ENCODE results near the gene CSF3.

Gene CSF3

GRCh38 chr17:40058865-40059264, 43.6 kb downstream of the CSF3 start:
- Histone ChIP-seq H3K36me3 (ENCODE audit: control insufficient read depth, insufficient read depth, low read length) (no peaks in the 10 kb centered on the region), H3K4me1 (ENCODE audit: control insufficient read depth, insufficient read depth, low read length) (peaks cover 12% of the 10 kb centered on the region), H3K27me3 (ENCODE audit: control insufficient read depth, insufficient read depth, low read length) (peaks cover 10% of the 10 kb centered on the region), H3K9ac (ENCODE audit: low read depth, low read length) (no peak overlapping the region), H3K4me3 (ENCODE audit: low read depth, low read length) (no peak overlapping the region), H3K9me3 (ENCODE audit: control insufficient read depth, insufficient read depth, low read length) (no peaks in the 10 kb centered on the region)

DNA sequence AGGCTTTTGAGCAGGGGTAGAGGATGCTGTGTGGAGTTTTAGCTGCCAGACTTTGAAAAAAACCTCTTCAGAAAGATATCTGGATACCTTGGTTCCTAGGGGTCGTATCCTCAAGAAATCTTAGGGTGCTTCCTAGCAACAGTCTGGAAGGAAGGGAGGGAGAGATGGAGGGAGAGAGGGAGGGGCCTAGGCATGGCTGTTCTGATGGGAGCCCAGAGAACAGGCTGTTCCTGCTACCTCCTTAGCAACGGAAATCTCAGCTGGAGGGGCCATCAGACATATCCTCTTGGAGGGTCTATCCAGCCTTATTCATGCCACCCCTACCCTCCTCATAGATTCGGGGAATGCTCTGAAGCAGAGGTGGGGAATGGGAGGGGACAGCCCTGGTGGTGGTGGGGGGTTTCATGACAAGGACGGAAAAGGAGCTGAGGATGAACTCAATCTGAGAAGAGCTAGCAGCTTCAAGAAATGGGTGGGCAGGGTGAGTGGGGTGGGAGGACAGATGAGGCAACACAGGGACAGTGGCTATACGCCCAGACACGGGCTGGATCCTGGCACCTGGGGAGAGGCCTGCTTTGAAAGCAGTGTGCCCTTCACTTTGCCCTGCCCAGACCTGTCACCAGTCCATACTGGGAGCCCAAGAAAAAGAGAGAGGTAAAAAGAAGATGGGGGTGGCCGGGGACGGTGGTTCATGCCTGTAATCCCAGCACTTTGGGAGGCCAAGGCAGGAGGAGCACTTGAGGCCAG, 44.7 kb downstream of the CSF3 start:
- Histone ChIP-seq H3K36me3 (ENCODE audit: control insufficient read depth, insufficient read depth, low read length) (no peaks in the 10 kb centered on the region), H3K27me3 (ENCODE audit: control insufficient read depth, insufficient read depth, low read length) (peaks cover 19% of the 10 kb centered on the region), H3K9me3 (ENCODE audit: control insufficient read depth, insufficient read depth, low read length) (no peaks in the 10 kb centered on the region), H3K9ac (ENCODE audit: low read depth, low read length) (no peak overlapping the region), H3K4me3 (ENCODE audit: low read depth, low read length) (no peak overlapping the region), H3K4me1 (ENCODE audit: control insufficient read depth, insufficient read depth, low read length) (peaks cover 20% of the 10 kb centered on the region)

GRCh38 chr17:40060887-40061608, 45.8 kb downstream of the CSF3 start:
- H3K36me3 ChIP-seq (ENCODE audit: control insufficient read depth, insufficient read depth, low read length) = no peaks in the 10 kb centered on the region
- peaks cover 27% of the 10 kb centered on the region for H3K4me1 ChIP-seq (ENCODE audit: control insufficient read depth, insufficient read depth, low read length)
- H3K27me3 ChIP-seq (ENCODE audit: control insufficient read depth, insufficient read depth, low read length) = peaks cover 19% of the 10 kb centered on the region
- no peaks in the 10 kb centered on the region for H3K9me3 ChIP-seq (ENCODE audit: control insufficient read depth, insufficient read depth, low read length)
- H3K4me3 ChIP-seq (ENCODE audit: low read depth, low read length) = no peak overlapping the region
- H3K9ac ChIP-seq (ENCODE audit: low read depth, low read length) = no peak overlapping the region

DNA sequence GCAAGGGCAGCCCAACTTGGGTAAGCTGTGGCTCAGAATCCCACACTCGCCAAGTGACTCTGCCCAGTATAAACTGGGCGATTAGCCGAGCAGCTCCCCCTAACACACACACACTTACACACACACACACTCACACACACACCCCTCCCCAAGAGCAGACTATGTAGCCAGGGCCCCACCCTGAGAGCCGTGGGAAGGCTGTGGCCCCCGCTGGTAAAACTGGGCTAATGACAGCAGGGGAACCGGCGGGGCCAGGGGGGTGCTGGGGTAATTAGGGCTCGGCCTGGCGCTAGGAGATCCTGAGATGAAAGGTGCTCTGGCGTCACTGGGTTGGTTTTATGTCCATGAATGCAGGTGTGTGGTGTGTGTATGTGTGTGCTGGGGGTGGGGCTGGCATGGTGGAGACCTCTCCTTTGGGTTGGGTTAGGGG, 46.4 kb downstream of the CSF3 start:
- H3K27me3 ChIP-seq (ENCODE audit: control insufficient read depth, insufficient read depth, low read length) = peaks cover 21% of the 10 kb centered on the region
- H3K4me1 ChIP-seq (ENCODE audit: control insufficient read depth, insufficient read depth, low read length) = peaks cover 27% of the 10 kb centered on the region
- H3K4me3 ChIP-seq (ENCODE audit: low read depth, low read length) = peak overlapping the region; percentile 53
- H3K9me3 ChIP-seq (ENCODE audit: control insufficient read depth, insufficient read depth, low read length) = no peaks in the 10 kb centered on the region
- H3K36me3 ChIP-seq (ENCODE audit: control insufficient read depth, insufficient read depth, low read length) = no peaks in the 10 kb centered on the region
- no peak overlapping the region for H3K9ac ChIP-seq (ENCODE audit: low read depth, low read length)

DNA sequence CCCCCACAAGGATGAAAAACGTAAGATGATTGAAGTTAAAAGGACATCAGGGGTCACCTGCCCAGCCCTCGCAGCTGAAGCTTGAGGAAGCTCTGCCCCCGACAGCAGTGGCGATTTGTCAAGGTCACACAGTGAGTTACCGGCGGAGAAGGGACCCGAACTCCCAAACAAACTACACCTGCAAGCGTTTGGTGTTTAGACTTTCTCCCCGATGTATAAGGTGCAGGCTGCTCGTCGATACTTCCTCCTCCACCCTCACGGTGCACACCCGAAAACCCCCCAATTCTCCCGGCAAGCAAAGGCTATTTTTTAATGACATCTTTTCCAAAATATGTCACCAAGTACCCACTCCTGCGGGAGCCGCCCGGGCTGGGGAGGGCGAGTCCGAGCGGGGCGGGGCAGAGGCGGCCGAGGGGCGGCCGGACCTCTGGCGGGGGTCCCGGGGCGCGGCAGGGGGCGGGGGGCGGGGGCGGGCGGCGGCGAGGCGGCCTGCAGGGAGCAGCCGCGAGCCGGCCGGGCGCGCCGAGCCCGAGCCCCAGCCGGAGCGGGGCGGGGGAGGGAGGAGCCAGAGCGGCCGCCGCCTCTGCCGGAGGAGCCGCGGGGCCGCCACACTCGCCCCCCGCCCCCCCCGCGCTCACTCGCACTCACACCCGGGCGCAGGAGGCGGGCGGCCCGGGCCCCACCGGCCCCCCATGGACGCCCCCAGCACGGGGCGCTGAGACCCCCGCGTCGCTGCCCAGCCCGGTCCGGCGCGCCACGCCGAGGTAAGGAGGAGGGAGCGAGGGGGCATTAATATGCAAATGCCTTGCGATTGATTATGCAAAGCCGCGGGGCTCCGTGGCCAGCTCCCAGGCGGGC, 47.3 kb downstream of the CSF3 start, which contains the start of gene THRA:
Gene THRA, plus strand, starts transcription at position 637 of the 858 bp plus-strand sequence. CDS start 11,524 bp downstream, outside the sequence.
- Histone ChIP-seq H3K9ac (ENCODE audit: low read depth, low read length) (peak within 1 kb of the TSS; percentile 87), H3K4me3 (ENCODE audit: low read depth, low read length) (peak within 1 kb of the TSS; percentile 81), H3K4me1 (ENCODE audit: control insufficient read depth, insufficient read depth, low read length) (peaks cover 27% of the 10 kb centered on the region)

DNA sequence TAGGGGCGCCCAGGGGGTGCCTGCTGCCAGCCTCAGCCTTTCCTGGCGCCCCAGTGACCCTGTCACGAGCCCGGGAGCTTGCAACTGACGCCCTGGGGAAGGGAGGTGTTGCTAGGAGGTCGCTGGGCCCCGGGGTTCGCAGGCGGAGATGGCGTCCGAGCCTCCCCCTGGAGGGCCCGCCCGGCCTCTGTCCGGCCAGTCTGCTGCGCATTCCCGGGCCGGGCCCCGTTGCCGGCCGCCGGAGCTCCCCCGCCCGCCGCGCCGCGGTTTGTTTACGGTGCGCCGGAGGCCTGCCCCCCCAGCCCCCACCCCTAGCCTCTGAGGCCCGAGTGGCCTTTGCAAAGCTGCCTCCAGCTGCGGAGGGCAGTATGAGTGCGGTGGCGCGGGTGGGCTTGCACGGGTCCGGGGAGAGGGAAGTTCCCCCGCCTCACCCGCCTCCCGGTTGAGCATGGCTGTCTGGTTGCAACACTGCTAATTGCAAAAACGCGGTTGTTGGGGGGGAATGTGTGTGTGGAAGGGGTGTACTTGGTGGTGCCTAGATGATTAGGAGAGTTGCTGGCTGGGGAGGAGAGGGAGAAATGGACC, 48.0 kb downstream of the CSF3 start:
- peaks cover 29% of the 10 kb centered on the region for H3K4me1 ChIP-seq (ENCODE audit: control insufficient read depth, insufficient read depth, low read length)
- peak overlapping the region; percentile 87 for H3K9ac ChIP-seq (ENCODE audit: low read depth, low read length)
- H3K4me3 ChIP-seq (ENCODE audit: low read depth, low read length) = peak overlapping the region; percentile 81
- H3K36me3 ChIP-seq (ENCODE audit: control insufficient read depth, insufficient read depth, low read length) = no peaks in the 10 kb centered on the region
- no peaks in the 10 kb centered on the region for H3K9me3 ChIP-seq (ENCODE audit: control insufficient read depth, insufficient read depth, low read length)
- H3K27me3 ChIP-seq (ENCODE audit: control insufficient read depth, insufficient read depth, low read length) = peaks cover 26% of the 10 kb centered on the region

More for the DNA sequence above, 47.3 kb downstream of the CSF3 start, which contains the start of gene THRA:
- Histone ChIP-seq H3K36me3 (ENCODE audit: control insufficient read depth, insufficient read depth, low read length) (no peaks in the 10 kb centered on the region), H3K9me3 (ENCODE audit: control insufficient read depth, insufficient read depth, low read length) (no peaks in the 10 kb centered on the region), H3K27me3 (ENCODE audit: control insufficient read depth, insufficient read depth, low read length) (peaks cover 26% of the 10 kb centered on the region)

DNA sequence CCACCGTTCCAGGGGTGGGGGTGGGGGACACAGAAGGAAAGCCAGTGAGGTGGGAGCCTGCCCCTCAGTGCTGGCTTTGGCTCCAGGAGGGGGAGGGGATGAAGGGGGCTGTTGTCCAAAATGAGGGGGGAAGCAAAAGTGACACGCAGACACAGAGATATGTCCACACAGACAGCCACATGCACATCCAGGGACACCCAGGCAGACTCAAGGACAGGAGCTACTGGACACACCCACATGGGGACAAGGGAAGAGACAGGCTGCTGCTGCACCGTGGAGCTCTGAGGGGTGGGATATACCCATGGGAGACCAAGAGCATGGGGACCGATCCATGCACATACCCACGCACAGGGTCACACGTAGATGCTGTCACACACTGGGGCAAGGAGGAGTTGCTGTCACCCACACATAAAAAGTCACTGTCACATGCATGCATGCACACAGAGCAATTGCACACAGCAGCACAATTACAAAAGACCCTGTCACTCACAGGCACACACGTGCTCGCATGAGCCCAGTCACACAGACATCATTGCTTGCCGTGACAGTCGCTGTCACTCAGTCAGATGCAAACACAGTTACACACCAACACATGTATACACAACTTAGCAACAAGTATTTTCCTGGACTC, 48.8 kb downstream of the CSF3 start:
- H3K27me3 ChIP-seq (ENCODE audit: control insufficient read depth, insufficient read depth, low read length) = peaks cover 26% of the 10 kb centered on the region
- H3K36me3 ChIP-seq (ENCODE audit: control insufficient read depth, insufficient read depth, low read length) = no peaks in the 10 kb centered on the region
- H3K9ac ChIP-seq (ENCODE audit: low read depth, low read length) = peak overlapping the region; percentile 87
- peak overlapping the region; percentile 81 for H3K4me3 ChIP-seq (ENCODE audit: low read depth, low read length)
- H3K9me3 ChIP-seq (ENCODE audit: control insufficient read depth, insufficient read depth, low read length) = no peaks in the 10 kb centered on the region
- H3K4me1 ChIP-seq (ENCODE audit: control insufficient read depth, insufficient read depth, low read length) = peaks cover 35% of the 10 kb centered on the region

- Histone ChIP-seq H3K27me3 (ENCODE audit: control insufficient read depth, insufficient read depth, low read length) (peaks cover 26% of the 10 kb centered on the region), H3K9me3 (ENCODE audit: control insufficient read depth, insufficient read depth, low read length) (no peaks in the 10 kb centered on the region), H3K4me3 (ENCODE audit: low read depth, low read length) (no peak overlapping the region), H3K36me3 (ENCODE audit: control insufficient read depth, insufficient read depth, low read length) (no peaks in the 10 kb centered on the region), H3K4me1 (ENCODE audit: control insufficient read depth, insufficient read depth, low read length) (peaks cover 45% of the 10 kb centered on the region), H3K9ac (ENCODE audit: low read depth, low read length) (no peak overlapping the region)
Measured at GRCh38 chr17:40064971-40065768, 49.9 kb downstream of the CSF3 start.

DNA sequence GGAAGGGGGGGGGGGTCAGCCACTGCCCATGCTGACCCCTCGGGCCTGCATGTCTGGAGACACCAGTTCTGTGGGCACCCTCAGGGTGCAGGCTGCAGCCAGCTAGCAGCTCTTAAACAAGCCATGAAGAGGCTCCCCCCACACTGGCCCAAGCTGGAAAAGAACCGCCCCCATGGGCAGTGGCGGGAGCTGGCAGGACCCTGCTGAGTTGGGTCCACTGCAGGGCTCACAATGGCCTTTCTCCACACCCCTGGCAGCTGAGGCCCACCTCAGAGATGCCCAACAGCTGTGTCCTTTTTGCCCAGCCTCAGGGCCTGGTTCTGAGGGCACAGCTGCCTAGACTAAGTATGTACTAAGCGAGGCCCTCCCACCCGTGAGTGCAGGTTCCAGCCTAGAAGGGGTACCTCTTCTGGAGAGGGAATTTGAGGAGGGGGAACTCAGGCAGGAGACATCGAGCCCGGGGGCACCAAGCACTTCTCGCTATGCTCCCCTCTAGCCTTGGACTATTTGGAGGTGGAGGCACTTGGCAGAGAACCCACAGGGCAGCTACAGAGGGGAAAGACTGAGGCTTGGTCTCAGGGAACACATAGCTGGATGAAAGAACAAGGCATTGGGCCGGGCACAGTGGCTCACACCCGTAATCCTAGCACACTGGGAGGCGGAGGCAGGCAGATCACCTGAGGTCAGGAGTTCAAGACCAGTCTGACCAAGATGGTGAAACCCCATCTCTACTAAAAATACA, 50.7 kb downstream of the CSF3 start:
- no peak overlapping the region for H3K9ac ChIP-seq (ENCODE audit: low read depth, low read length)
- no peaks in the 10 kb centered on the region for H3K9me3 ChIP-seq (ENCODE audit: control insufficient read depth, insufficient read depth, low read length)
- H3K27me3 ChIP-seq (ENCODE audit: control insufficient read depth, insufficient read depth, low read length) = peaks cover 24% of the 10 kb centered on the region
- no peaks in the 10 kb centered on the region for H3K36me3 ChIP-seq (ENCODE audit: control insufficient read depth, insufficient read depth, low read length)
- no peak overlapping the region for H3K4me3 ChIP-seq (ENCODE audit: low read depth, low read length)
- H3K4me1 ChIP-seq (ENCODE audit: control insufficient read depth, insufficient read depth, low read length) = peaks cover 43% of the 10 kb centered on the region
